GM18873 (cell line): ENCODE measurements around the gene XRCC6.
"Not testable (repeated sequence)": the region's sequence is repeated elsewhere in the genome, so short reads cannot be mapped to it uniquely, and the experiment has no call there.

Experiments used
- ATAC-seq: cut with Tn5 transposase; IDR thresholded peaks from one replicate; pipeline ENCODE4 v1.9.1; 2021; ENCODE audit warnings: mild to moderate bottlenecking, moderate library complexity, moderate number of reproducible peaks; ENCODE audit not compliant: unreplicated experiment, low FRiP score

XRCC6 gene

DNA sequence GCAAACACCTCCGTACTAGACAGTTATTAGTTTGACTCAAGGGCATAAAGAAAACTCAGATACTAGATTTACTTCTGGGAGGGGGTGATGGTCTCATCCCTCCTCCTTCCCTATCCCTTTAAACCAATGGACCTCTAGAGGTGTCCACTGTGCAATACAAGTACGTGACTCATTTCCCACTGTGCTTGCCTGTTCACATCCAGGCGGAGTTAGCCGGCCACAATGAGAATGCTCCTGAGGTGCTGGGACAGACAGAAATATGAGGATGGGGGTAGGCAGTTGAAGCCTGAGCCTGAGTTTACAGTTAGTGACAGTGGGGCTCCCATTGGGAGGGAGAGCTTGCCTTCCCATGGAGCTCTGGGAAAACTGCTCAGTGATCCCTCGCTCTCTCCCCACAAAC is 23.0 kb upstream of the XRCC6 start:
- ATAC-seq: no peak

DNA sequence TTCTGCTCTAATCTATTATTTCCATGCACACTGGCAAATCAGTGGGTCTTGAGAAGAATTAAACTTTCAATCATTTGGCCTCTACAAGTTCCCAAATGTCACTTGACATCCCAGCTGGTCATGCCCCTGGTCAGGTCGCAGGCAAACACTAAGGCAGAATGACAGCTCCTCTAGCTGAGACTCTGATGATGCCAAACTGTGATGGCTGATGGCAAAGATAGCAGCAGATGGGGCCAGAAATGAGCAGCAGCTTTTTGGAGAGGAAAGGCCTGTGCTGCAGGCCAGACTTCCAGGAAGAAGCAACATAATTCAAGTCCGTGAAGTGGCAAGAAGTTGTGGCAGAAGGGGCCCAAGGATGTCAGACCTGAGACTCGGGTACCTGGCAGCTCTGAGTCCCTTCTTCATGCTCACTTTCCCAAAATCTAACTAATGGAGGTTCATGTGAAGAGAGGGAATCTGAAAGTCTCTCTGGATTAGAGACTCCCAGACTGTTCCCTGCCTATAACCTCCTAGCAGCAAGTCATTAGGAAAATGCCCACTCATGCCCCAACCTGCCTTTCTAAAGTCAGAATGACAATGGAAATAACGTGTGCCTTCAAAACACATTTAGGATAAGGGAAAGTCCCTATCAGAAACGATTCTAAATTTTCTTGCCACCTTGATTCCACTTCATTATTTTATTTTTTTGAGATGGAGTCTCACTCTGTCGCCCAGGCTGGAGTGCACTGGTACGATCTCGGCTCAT is 22.0 kb upstream of the XRCC6 start:
- ATAC-seq: no peak

DNA sequence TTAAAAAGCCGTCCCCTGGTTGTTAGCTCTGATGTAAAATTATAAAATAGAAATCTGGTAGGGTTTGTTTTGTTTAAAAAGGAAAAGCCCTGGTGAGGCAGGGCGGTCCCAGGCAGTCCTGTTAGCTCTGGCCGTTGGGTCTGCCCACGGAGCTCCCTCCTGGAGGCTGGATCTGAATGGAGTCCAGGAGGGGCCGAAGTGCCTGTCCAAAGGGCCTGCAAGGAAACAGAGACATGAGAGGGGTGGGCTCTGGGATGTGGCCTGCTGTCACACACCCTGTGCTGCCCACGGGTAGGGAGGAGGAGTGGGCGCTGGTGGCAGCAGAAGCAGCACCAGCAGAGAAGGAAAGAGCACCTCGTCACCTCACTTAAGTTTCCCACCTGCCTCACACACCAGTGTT is 20.1 kb upstream of the XRCC6 start:
- no peak for ATAC-seq

GRCh38 chr22:41603873-41604332 is 17.2 kb upstream of the XRCC6 start:
- ATAC-seq: no peak

DNA sequence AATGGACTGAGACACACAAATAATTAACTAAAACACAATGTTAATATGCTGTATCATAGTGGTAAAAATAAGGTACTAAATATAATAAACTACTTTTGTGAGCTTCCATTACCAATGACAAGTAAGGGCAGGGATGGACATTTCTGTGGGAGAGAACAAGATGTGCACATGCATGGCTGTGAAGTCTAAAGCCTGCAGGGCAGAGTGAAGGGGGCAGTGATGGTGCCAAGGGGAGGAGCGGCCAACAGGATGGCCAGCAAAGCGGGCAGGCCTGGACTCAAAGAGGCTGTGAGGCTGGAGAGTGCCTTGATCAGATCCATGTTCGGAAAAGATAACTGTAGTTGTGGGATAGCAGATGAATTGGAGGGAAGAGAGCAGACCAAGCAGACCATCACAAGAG is 12.7 kb upstream of the XRCC6 start:
- no peak for ATAC-seq

GRCh38 chr22:41612603-41613306 is 8.3 kb upstream of the XRCC6 start:
- ATAC-seq: no peak

DNA sequence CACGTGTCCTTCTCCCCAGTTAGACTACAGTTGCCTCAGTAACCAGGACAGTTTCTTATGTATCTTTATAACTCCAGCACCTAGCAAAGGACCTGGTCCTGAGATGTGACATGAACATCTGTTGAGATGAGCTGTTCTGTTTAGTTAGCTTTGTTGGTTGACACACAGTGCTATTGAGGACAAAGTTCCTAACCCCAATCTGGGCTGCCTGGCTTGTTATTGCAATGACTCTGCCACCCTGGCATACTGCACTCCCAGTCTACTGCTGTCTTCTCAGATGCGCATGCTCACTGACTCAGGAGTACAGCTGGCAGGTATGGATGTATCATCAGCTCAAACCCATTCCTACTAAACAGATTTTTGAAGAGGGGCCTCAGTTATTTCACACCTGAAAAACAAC is 7.6 kb upstream of the XRCC6 start:
- no peak for ATAC-seq

DNA sequence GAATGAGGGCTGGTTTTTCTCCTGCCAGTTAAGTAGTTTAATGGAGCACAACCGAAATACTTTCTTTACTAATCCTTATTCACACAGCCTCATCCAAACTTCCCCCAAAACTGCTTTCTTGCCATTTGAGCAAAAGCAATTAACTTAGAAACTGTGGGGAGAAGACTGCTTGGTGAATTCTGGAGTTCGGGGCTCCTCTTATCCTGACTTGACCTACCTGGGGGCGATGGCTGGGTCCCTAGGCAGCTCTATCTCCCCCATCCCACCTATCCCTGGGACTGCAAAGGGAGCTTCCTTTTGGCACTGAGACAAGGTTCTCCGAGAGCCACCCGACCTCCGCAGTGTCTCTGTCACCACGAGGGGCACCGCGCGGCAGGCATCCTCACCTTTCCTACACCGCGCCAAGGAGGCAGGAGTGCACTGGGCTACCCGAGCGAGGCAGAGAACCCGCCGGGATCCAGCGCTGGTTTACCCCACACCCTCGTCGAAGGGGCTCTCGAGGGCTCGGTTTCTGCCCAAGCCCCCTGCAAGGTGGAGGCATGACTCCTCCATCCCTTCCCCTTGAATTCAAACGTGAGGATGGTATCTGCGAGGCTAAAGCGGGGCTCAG is 1.0 kb upstream of the XRCC6 start:
- ATAC-seq: peak; percentile 8

GRCh38 chr22:41620589-41621098 is 451 bp upstream of the XRCC6 start, which contains the start of gene DESI1:
DESI1 (minus strand) TSS chr22:41621043; CDS start chr22:41620839, 204 bp downstream.
- ATAC-seq: peak; percentile 18

- ATAC-seq: no peak
Measured at GRCh38 chr22:41621911-41622179, 750 bp downstream of the XRCC6 start.

- ATAC-seq: no peak
Measured at GRCh38 chr22:41625577-41625976, 4.5 kb downstream of the XRCC6 start.

DNA sequence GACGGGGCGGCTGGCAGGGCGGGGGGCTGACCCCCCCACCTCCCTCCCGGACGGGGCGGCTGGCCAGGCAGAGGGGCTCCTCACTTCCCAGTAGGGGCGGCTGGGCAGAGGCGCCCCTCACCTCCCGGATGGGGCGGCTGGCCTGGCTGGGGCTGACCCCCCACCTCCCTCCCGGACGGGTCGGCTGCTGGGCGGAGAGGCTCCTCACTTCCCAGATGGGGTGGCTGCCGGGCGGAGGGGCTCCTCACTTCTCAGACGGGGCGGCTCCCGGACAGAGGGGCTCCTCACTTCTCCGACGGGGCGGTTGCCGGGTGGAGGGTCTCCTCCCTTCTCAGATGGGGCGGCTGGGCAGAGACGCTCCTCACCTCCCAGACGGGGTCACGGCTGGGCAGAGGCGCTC is 10.0 kb downstream of the XRCC6 start:
- not testable (repeated sequence) for ATAC-seq

DNA sequence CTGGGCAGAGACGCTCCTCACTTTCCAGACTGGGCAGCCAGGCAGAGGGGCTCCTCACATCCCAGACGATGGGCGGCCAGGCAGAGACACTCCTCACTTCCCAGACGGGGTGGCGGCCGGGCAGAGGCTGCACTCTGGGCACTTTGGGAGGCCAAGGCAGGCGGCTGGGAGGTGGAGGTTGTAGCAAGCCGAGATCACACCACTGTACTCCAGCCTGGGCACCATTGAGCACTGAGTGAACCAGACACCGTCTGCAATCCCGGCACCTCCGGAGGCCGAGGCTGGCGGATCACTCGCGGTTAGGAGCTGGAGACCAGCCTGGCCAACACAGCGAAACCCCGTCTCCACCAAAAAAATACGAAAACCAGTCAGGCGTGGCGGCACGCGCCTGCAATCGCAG is 10.5 kb downstream of the XRCC6 start:
- not testable (repeated sequence) for ATAC-seq

GRCh38 chr22:41634610-41635009 is 13.5 kb downstream of the XRCC6 start:
- not testable (repeated sequence) for ATAC-seq

DNA sequence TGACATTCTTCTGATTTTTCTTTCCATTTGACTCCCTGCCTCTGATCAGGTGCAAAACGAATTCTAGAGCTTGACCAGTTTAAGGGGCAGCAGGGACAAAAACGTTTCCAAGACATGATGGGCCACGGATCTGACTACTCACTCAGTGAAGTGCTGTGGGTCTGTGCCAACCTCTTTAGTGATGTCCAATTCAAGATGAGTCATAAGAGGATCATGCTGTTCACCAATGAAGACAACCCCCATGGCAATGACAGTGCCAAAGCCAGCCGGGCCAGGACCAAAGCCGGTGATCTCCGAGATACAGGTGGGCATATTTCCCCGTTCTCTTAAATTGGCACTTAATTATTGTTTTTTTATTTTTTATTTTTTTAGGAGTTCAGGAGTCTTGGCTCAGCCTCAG is 15.4 kb downstream of the XRCC6 start:
- no peak for ATAC-seq

GRCh38 chr22:41637623-41638022 is 16.5 kb downstream of the XRCC6 start:
- ATAC-seq: not testable (repeated sequence)

GRCh38 chr22:41638124-41638523 is 17.0 kb downstream of the XRCC6 start:
- ATAC-seq: no peak

DNA sequence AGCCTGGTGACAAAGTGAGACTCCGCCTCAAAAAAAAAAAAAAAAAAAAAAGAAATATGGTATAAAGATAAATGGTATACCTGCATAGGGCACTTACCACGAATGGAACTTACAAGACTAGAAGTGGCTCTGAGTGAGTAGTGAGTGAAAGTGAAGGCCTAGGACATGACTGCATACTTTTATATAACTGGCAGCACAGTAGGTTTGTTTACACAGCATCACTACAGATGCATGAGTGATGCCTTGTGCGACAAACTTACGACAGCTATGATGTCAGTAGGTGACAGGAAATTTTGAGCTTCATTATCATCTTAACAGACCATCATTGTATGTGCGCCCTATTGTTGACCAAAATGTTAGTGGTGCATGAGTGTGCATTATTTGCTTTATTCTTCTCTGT is 17.7 kb downstream of the XRCC6 start:
- ATAC-seq: no peak

- no peak for ATAC-seq
Measured at GRCh38 chr22:41641854-41642253, 20.8 kb downstream of the XRCC6 start.

DNA sequence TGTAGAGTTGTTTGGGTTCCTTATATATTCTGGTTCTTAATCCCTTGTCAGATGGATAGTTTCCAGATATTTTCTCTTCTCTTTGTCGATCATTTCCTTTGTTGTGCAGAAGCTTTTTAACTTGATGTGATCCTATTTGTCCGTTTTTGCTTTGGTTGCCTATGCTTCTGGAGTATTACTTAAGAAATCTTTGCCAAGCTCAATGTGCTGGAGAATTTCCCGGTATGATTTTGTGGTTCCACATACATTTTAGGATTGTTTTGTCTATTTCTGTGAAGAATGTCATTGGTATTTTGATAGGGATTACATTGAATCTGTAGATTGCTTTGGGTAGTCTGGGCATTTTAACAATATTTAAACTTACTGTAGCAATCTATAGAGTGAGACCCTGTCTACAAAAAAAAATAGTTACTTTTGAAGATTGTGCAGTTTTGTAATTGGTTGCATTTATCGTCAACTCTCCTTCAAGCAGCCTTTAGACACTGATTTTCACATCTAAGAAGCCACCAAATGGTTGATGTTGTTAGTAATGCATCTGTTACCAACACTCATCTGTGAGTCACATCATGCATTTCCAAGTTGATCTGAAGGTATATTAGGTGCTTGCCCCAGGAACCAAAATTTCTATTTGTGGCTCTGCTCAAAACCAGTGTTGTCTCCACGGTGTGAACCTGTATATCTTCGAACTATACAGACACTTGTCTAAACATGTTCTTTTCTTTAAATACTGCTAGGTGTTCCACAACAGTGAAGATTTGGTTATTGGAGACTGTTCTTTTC is 21.4 kb downstream of the XRCC6 start:
- no peak for ATAC-seq

- ATAC-seq: no peak
Measured at GRCh38 chr22:41647771-41648170, 26.7 kb downstream of the XRCC6 start.
